GM21447 (cell line): ENCODE measurements around the gene ANKRD55.
"Not testable (repeated sequence)": the region's sequence is repeated elsewhere in the genome, so short reads cannot be mapped to it uniquely, and the experiment has no call there.

Experiments
- ATAC-seq: cut with Tn5 transposase; IDR thresholded peaks from one replicate; pipeline ENCODE4 v1.9.1; 2021; ENCODE audit not compliant: unreplicated experiment

The ANKRD55 gene

DNA sequence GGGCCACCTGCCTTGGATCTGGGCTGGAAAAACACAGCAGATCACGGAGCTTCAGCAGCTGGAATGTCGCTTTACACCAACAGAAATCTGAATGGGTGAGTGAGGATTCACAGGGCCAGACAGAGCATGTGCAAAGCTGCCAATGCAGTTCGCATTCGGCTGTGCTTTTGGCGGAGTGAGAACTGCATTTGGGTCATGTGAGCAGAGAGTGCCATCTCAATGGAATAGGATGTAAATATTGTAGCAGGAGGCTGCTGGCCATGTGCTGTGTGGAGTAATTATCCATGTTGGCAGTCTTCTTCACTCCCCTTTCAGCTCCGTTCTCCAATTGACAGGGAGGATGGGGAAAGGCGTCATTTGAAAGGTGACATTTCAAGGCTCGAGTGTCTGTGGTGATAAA is at the start of gene ANKRD55:
Gene ANKRD55, minus strand, starts transcription at position 101 of the 400 bp plus-strand sequence. CDS start 417 bp downstream, outside the sequence.
- ATAC-seq, result no peak

GRCh38 chr5:56282216-56282615 is 49.1 kb upstream of the ANKRD55 start:
- ATAC-seq, result no peak

DNA sequence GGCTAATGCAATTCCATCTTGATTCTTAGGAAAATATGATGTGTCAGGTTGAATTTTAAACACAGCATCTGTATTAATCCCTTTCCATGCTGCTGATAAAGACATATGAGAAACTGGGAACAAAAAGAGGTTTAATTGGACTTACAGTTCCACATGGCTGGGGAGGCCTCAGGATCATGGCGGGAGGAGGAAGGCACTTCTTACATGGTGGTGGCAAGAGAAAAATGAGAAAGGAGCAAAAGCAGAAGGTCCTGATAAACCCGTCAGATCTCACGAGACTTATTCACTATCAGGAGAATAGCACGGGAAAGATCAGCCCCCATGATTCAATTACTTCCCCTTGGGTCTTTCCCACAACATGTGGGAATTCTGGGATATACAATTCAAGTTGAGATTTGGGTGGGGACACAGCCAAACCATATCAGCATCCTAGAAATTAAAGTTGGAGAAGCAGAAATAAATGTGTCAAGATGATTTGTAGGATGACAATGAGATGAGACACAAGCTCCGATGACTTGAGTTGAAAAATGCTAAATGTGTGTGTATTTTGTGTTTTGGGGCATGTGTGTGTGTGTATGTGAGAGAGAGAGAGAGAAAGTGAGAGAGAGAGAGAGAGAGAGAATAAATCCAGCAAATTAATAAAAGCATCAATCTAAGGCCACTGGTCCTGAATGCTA is 48.5 kb upstream of the ANKRD55 start:
- ATAC-seq, result no peak

DNA sequence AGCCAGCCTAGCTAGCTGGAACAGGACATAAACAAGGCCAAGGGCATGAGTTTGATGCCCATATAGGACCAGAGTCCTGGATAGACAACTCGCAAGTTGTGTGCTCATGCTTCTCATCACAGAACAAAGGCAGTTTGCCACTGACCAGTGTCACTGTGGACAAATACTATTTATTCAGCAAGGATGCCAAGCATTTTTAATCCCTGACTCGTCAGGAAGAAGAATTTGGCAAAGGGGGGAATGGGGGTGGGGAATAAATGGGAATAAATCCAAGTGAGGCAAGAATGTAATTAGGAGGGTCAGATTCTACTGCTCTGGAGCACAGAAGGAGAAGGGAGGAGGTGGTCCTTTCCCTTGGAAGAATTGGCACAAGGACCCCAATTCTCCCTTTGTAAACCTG is 46.8 kb upstream of the ANKRD55 start:
- no peak for ATAC-seq

DNA sequence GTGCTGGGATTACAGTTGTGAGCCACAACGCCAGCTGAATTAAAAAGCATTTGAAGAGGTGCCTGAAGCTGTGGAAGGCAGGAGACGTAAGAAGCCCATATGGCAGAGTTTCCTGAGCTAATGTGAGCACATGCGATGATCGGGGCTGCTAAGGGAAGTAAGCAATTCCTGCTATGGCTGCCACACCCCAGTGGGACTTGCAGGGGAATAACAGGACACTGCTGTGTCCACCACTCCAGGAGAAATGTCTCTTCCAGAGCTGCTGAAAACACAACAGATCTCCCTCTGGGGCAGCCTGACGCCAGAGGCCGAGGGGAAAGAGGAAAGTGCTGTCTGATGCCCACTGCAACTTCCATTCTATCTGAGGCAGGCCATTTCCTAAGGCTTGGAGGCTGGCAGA is 46.2 kb upstream of the ANKRD55 start:
- ATAC-seq, result no peak

GRCh38 chr5:56278335-56278753 is 45.2 kb upstream of the ANKRD55 start:
- ATAC-seq, result no peak

GRCh38 chr5:56277573-56277972 is 44.4 kb upstream of the ANKRD55 start:
- no peak for ATAC-seq

DNA sequence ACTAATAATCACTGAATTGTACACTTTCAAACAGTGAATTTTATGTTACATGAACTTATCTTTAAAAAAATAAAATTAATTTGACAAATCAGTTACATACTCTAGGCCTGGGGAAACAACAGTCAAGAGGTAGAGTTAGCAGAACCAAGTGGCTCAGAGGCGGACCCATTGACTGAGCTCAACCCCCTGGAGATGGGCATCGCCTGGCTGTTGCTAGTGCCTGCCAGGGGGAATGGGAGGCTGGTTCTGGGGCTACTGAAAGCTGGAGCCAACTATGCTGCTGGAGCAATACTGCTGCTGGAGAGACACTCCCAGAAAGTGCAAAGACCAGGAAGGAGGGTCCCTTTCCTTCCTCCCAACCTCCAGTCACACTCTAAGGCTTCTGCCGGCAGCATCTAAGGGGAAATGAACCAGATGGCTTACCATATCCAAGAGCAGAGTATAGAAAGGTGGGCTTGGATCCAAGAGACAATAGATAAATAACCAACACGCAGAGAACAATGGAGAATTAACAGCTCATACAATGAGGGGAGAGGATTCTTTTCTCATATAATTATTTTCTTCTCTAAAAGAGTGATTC is 40.3 kb upstream of the ANKRD55 start:
- ATAC-seq, result no peak

GRCh38 chr5:56272765-56273164 is 39.6 kb upstream of the ANKRD55 start:
- ATAC-seq, result no peak

- ATAC-seq, result peak; percentile 85
Observed at GRCh38 chr5:56270568-56271392, 37.6 kb upstream of the ANKRD55 start.

DNA sequence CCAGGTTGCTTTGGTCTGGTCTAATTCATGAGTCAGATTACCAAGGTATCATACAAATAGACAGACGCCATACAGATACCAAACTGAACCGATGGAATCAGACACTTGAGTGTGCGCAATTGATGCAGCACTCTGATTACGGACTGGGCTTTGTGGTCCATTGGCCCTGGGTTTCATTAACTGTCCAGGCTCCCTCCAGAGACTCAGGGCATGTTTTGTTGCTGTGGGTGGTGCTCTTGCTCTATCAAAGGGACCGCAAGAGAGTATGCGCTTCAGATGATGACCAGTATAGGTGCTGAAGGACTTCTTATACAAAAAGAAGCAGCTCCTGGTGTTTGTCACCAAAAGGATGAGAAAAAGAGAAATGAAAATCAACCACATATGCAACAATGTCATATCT is 36.9 kb upstream of the ANKRD55 start:
- no peak for ATAC-seq

GRCh38 chr5:56269216-56269927 is 36.2 kb upstream of the ANKRD55 start:
- ATAC-seq, result peak; percentile 58

- not testable (repeated sequence) for ATAC-seq
Observed at GRCh38 chr5:56268707-56269106, 35.6 kb upstream of the ANKRD55 start.

DNA sequence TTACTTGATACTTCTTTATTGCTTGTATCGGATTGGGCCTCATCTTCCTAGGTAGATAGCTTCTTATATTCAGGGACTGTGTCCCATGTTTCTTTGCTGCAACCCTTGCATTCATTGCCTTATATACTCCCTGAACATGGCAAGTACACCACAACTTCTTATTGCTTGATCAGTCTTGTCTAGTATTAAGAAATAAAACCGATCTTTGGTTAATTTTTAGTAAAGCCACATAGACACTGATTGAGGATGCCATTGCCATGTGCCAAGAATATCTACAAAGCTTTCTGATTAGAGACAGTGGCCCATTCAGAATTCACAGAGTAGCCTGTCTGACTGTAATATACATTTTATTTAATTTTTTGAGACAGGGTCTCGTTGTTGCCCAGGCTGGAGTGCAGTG is 34.7 kb upstream of the ANKRD55 start:
- no peak for ATAC-seq

- ATAC-seq, result no peak
Observed at GRCh38 chr5:56264417-56265025, 31.4 kb upstream of the ANKRD55 start.

DNA sequence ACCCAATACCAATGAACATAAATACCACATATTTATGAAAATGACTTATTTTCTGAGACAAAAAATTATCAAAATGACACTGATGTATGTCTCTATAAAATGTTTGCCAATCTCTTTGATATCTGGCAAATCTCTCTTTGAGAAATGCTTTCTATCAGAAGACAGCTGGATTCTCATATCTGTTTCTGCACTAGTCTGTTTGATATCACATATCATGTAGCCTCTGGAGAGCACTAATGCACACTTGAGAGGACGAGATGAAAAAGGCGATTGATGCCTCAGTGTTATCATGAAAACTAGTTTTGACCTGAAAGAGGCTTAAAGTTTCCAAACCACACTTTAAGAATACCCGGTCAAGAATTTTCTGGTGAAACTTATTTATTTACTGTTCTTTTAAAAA is 29.1 kb upstream of the ANKRD55 start:
- no peak for ATAC-seq

GRCh38 chr5:56259002-56259511 is 25.9 kb upstream of the ANKRD55 start:
- no peak for ATAC-seq

DNA sequence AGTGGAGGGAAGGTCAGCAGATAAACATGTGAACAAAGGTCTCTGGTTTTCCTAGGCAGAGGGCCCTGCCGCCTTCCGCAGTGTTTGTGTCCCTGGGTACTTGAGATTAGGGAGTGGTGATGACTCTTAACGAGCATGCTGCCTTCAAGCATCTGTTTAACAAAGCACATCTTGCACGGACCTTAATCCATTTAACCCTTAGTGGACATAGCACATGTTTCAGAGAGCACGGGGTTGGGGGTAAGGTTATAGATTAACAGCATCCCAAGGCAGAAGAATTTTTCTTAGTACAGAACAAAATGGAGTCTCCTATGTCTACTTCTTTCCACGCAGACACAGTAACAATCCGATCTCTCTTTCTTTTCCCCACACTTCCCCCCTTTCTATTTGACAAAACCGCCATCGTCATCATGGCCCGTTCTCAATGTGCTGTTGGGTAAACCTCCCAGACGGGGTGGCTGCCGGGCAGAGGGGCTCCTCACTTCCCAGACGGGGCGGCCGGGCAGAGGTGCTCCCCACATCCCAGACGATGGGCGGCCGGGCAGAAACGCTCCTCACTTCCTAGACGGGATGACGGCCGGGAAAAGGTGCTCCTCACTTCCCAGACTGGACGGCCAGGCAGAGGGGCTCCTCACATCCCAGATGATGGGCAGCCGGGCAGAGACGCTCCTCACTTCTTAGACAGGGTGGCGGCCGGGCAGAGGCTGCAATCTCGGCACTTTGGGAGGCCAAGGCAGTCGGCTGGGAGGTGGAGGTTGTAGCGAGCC is 24.8 kb upstream of the ANKRD55 start:
- not testable (repeated sequence) for ATAC-seq

- ATAC-seq, result no peak
Observed at GRCh38 chr5:56257010-56257409, 23.9 kb upstream of the ANKRD55 start.

DNA sequence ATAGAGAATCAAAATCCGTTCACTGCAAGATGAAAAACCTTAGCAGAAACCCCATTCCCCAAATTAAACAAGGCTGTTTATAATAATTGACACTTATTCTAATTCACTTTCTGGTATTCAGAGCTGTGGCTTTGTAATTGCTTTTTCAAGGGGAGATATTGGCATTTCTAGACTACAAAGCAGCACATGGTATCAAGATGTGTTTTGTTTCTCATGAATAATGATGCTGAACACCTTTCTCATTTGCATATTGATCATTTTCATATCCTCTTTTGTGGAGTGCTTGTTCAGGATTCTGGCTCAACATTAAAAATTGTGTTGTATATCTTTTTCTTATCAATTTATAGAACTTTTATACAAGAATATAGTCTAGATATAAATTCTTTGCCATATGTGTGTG is 22.4 kb upstream of the ANKRD55 start:
- no peak for ATAC-seq
